Astrocyte of the cerebellum (primary cell): ENCODE results near the gene IL1F10.

Source experiments
- DNase-seq: peaks from one replicate; pipeline ENCODE4 v3.0.0-alpha.2; 2011; ENCODE audit warnings: low read depth
- H3K4me3 ChIP-seq: 2 replicates; pipeline ENCODE4 v1.5.1; 2011; ENCODE audit warnings: mild to moderate bottlenecking, low read depth, low read length, moderate library complexity
- CTCF ChIP-seq: IDR thresholded peaks from 2 replicates; pipeline ENCODE4 v1.5.1; 2012; ENCODE audit warnings: low read length, low read depth, moderate library complexity, mild to moderate bottlenecking; ENCODE audit errors: missing control alignments
- in situ Hi-C: cut with HindIII; loops from 2 replicates; pipeline ENCODE4 v1.10.0; 2017; ENCODE audit warnings: low sequenced_read_pairs

The IL1F10 gene

GRCh38 chr2:113041871-113042270, 25.9 kb upstream of the IL1F10 start:
- no peak overlapping the region for H3K4me3 ChIP-seq
- in situ Hi-C loops: no loop called here
- no peak for TF ChIP-seq CTCF
- no peak for DNase-seq

- H3K4me3 ChIP-seq: no peak overlapping the region
- TF ChIP-seq CTCF: no peak
- no peak for DNase-seq
- in situ Hi-C loops: no loop called here
Measured at GRCh38 chr2:113046465-113046864, 21.3 kb upstream of the IL1F10 start.

- in situ Hi-C loops: no loop called here
- no peak for TF ChIP-seq CTCF
- no peak for DNase-seq
- H3K4me3 ChIP-seq: no peak overlapping the region
Measured at GRCh38 chr2:113050921-113051895, 16.6 kb upstream of the IL1F10 start.

GRCh38 chr2:113052396-113052917, 15.3 kb upstream of the IL1F10 start, which contains the start of gene IL36B:
Gene IL36B (minus strand): TSS chr2:113052867.
- in situ Hi-C loops: no loop called here
- TF ChIP-seq CTCF: no peak
- no peak for DNase-seq
- no peak within 1 kb of the TSS for H3K4me3 ChIP-seq

GRCh38 chr2:113053666-113054065, 14.1 kb upstream of the IL1F10 start:
- in situ Hi-C loops: no loop called here
- no peak for DNase-seq
- H3K4me3 ChIP-seq: no peak overlapping the region
- no peak for TF ChIP-seq CTCF

- in situ Hi-C loops: no loop called here
- TF ChIP-seq CTCF: no peak
- H3K4me3 ChIP-seq: no peak overlapping the region
- no peak for DNase-seq
Measured at GRCh38 chr2:113054066-113054465, 13.7 kb upstream of the IL1F10 start.
